Naive B cell (primary cell): ENCODE data around the gene LCE1E. TPM values are rescaled to one million over a fixed set of nuclear protein-coding genes. Genes with fewer than 3 reads are reported as not detected.

Experiments
- ATAC-seq, 2 donors: fragments of 150-1000 bp; cut with Tn5 transposase; 2 replicates each; pipeline ENCODE4 v1.10.0; 2021; ENCODE audit warnings: low read depth in 2 of 2, mild to moderate bottlenecking in 2 of 2, moderate library complexity in 2 of 2
- DNase-seq: peaks from one replicate; pipeline ENCODE4 v3.0.0; 2022
- H3K27ac Mint-ChIP-seq, 6 donors: one replicate each; pipeline ENCODE4 v1.8.0; 2020 to 2022; ENCODE audit warnings: mild to moderate bottlenecking in 6 of 6, mixed read lengths in 6 of 6, moderate library complexity in 5 of 6, inconsistent platforms in 2 of 6
- H3K27me3 Mint-ChIP-seq, 3 donors: one replicate each; pipeline ENCODE4 v1.8.0; 2021 to 2022; ENCODE audit warnings: mixed read lengths in 3 of 3, mild to moderate bottlenecking in 1 of 3
- H3K36me3 Mint-ChIP-seq, 2 donors: one replicate each; pipeline ENCODE4 v1.8.0; 2020 to 2022; ENCODE audit warnings: mixed read lengths in 2 of 2, inconsistent platforms in 1 of 2, mild to moderate bottlenecking in 1 of 2
- H3K4me1 Mint-ChIP-seq, 3 donors: one replicate each; pipeline ENCODE4 v1.8.0; 2020 to 2022; ENCODE audit warnings: mixed read lengths in 3 of 3, inconsistent platforms in 1 of 3, mild to moderate bottlenecking in 1 of 3, moderate library complexity in 1 of 3
- H3K4me3 Mint-ChIP-seq, 8 donors: one replicate each; pipeline ENCODE4 v1.8.0; 2020 to 2022; ENCODE audit warnings: mild to moderate bottlenecking in 8 of 8, mixed read lengths in 8 of 8, moderate library complexity in 8 of 8, inconsistent platforms in 2 of 8
- H3K9me3 Mint-ChIP-seq, 7 donors: one replicate each; pipeline ENCODE4 v1.8.0; 2020 to 2022; ENCODE audit warnings: mixed read lengths in 7 of 7, mild to moderate bottlenecking in 5 of 7, inconsistent platforms in 2 of 7, moderate library complexity in 1 of 7
- polyA plus RNA-seq, 6 donors: library from polyadenylated mRNA; unstranded; fragments of 300-500 nt; fragmentation: Illumina TruSeq; gene quantifications; one replicate each; pipeline ENCODE4 v1.2.3, GENCODE V29; 2021; ENCODE audit warnings: low read depth in 6 of 6

The LCE1E gene
- polyA plus RNA-seq, 6 donors from 2014 or later: not detected

- Mint-ChIP-seq H3K9me3 (no peaks in the 10 kb centered on the region), H3K4me3 (no peak overlapping the region), H3K27me3 (peaks cover 21 to 42% (median 40%) of the 10 kb centered on the region in 3 donors), H3K4me1 (no peaks in the 10 kb centered on the region), H3K36me3 (no peaks in the 10 kb centered on the region), H3K27ac (no peak overlapping the region)
- DNase-seq (no peak), ATAC-seq (no peak)
Observed at GRCh38 chr1:152759453-152760173, 26.4 kb upstream of the LCE1E start.

GRCh38 chr1:152760551-152761190 is 25.4 kb upstream of the LCE1E start:
- DNase-seq (no peak), ATAC-seq (no peak)
- Mint-ChIP-seq H3K27me3 (peaks cover 20 to 45% (median 34%) of the 10 kb centered on the region in 3 donors), H3K27ac (peak overlapping the region in 2 of 6 donors; percentile 60 to 81), H3K4me3 (no peak overlapping the region), H3K9me3 (no peaks in the 10 kb centered on the region), H3K4me1 (no peaks in the 10 kb centered on the region), H3K36me3 (no peaks in the 10 kb centered on the region)

DNA sequence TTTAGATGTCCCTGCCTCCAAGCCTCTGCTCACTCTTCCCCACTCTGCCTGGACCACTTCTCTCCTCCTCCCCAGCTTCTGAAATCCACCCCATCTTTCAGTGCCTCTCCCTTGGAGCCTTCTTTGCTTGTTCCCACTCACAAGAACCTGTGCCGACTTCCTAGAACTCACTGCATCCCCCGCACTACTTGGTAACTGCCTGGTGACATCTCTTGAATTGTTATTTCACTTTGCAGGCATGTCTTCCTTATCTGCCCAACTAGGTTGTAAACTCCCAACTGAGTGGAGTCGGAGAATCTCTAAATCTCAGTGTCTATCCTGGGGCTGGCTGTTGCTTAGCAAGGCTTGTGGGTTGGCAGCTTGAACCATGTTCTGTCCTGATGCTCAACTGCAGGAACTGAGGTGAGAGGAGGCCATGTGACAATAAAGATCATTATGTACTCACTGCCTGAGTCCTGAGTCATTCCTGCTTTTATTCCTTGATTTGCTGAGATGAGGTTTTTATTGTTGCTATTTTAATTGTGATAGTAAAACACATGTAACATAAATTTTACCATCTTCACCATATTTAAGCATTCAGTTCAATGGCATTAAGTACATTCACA is 24.3 kb upstream of the LCE1E start:
- Mint-ChIP-seq H3K4me3 (peak overlapping the region in 1 of 8 donors; percentile 0), H3K27ac (peak overlapping the region in 2 of 6 donors; percentile 40 to 81), H3K27me3 (peaks cover 25 to 45% (median 26%) of the 10 kb centered on the region in 3 donors), H3K4me1 (no peaks in the 10 kb centered on the region), H3K9me3 (no peaks in the 10 kb centered on the region), H3K36me3 (no peaks in the 10 kb centered on the region)
- DNase-seq: no peak
- no peak for ATAC-seq

GRCh38 chr1:152768847-152769533 is 17.1 kb upstream of the LCE1E start:
- Mint-ChIP-seq H3K4me1 (no peaks in the 10 kb centered on the region), H3K4me3 (peak overlapping the region in 1 of 8 donors; percentile 42), H3K36me3 (no peaks in the 10 kb centered on the region), H3K27ac (no peak overlapping the region), H3K27me3 (peaks cover 10 to 30% (median 25%) of the 10 kb centered on the region in 3 donors), H3K9me3 (peaks cover 0 to 8% (median 5%) of the 10 kb centered on the region in 7 donors)
- DNase-seq (no peak), ATAC-seq (no peak)

- no peak for ATAC-seq
- peak overlapping the region in 2 of 6 donors; percentile 8 to 50 for H3K27ac Mint-ChIP-seq
- H3K36me3 Mint-ChIP-seq: no peaks in the 10 kb centered on the region
- peaks cover 19 to 38% (median 24%) of the 10 kb centered on the region in 3 donors for H3K27me3 Mint-ChIP-seq
- DNase-seq: no peak
- H3K9me3 Mint-ChIP-seq: peaks cover 0 to 11% (median 7%) of the 10 kb centered on the region in 7 donors
- H3K4me1 Mint-ChIP-seq: no peaks in the 10 kb centered on the region
- H3K4me3 Mint-ChIP-seq: no peak overlapping the region
Observed at GRCh38 chr1:152770411-152770810, 15.6 kb upstream of the LCE1E start.

DNA sequence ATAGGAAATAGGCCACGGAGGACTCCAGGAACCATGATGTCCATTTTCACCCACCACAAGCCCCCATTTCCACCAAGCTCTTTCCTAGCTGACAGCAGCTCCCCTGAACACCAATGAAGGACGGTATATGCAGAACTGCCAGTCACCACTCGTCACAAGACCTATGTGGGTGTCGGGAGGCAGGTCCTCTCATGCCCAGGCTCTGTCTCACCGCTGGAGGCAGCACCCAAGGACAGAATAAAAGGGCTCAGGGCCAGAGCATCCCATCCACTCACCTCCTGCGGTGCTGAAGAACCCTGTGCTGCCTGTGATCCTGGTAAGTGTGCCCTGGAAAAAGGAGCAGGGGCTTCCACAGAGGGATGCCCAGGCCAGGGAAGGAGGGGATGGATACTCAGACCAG is 11.2 kb upstream of the LCE1E start, which contains the start of gene LCE1F:
Gene LCE1F, plus strand, starts transcription at position 266 of the 400 bp plus-strand sequence. CDS start 1,232 bp downstream, outside the sequence.
- DNase-seq (no peak), ATAC-seq (no peak)
- Mint-ChIP-seq H3K9me3 (peaks cover 0 to 14% (median 7%) of the 10 kb centered on the region in 7 donors), H3K4me3 (no peak within 1 kb of the TSS), H3K4me1 (no peaks in the 10 kb centered on the region), H3K27ac (no peak within 1 kb of the TSS), H3K36me3 (no peaks in the 10 kb centered on the region), H3K27me3 (peaks cover 26 to 44% (median 44%) of the 10 kb centered on the region in 3 donors)

DNA sequence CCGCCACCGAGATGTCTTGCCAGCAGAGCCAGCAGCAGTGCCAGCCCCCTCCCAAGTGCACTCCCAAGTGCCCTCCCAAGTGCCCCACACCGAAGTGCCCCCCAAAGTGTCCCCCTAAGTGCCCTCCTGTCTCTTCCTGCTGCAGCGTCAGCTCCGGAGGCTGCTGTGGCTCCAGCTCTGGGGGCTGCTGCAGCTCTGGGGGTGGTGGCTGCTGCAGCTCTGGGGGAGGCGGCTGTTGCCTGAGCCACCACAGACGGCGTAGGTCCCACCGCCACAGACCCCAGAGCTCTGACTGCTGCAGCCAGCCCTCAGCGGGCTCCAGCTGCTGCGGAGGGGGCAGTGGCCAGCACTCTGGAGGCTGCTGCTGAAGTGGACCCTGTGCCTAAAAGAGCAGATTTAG is 9.7 kb upstream of the LCE1E start:
- Mint-ChIP-seq H3K4me3 (no peak overlapping the region), H3K36me3 (no peaks in the 10 kb centered on the region), H3K27me3 (peaks cover 22 to 44% (median 39%) of the 10 kb centered on the region in 3 donors)

DNA sequence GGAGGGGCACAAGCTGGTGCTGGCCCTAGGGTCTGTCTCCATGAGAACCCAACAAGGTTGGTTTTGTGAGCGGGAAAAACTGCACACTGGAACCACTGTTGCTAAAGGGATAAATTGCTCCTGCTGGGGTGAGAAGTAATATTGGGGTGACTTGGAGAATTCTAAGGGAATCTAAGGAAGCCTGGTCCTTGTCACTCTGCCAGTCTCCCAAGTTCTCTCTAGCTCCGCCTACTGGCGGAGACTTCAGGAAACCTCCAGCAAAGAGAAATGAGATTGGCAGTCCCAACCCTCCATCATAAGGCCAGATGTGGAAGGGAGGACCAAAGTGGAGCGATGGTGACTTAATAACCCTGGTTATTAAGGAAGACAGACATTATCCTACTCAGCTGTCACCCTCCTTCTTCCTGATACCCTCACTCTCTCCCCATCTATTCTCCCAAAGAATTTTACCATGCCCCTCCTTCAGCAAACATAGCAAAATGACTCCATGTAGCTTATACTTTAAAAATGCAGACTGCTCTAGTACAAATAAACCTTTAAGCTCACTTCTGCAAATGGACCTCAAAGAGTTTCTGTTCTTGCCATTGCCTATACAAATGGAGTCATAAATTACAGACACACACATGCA is 8.4 kb upstream of the LCE1E start:
- Mint-ChIP-seq H3K4me1 (no peaks in the 10 kb centered on the region), H3K36me3 (no peaks in the 10 kb centered on the region), H3K27ac (no peak overlapping the region), H3K4me3 (no peak overlapping the region), H3K27me3 (peaks cover 24 to 44% (median 39%) of the 10 kb centered on the region in 3 donors), H3K9me3 (peaks cover 0 to 9% (median 3%) of the 10 kb centered on the region in 7 donors)
- DNase-seq (no peak), ATAC-seq (no peak)

More for the DNA sequence above, 9.7 kb upstream of the LCE1E start:
- H3K9me3 Mint-ChIP-seq: peaks cover 0 to 14% (median 6%) of the 10 kb centered on the region in 7 donors
- no peaks in the 10 kb centered on the region for H3K4me1 Mint-ChIP-seq
- ATAC-seq (no peak), DNase-seq (no peak)
- H3K27ac Mint-ChIP-seq: no peak overlapping the region

- no peaks in the 10 kb centered on the region for H3K36me3 Mint-ChIP-seq
- no peak overlapping the region for H3K27ac Mint-ChIP-seq
- peaks cover 38 to 52% (median 49%) of the 10 kb centered on the region in 3 donors for H3K27me3 Mint-ChIP-seq
- ATAC-seq: no peak
- DNase-seq: no peak
- H3K4me3 Mint-ChIP-seq: no peak overlapping the region
- H3K4me1 Mint-ChIP-seq: no peaks in the 10 kb centered on the region
- peaks cover 0 to 1% (median 0%) of the 10 kb centered on the region in 7 donors for H3K9me3 Mint-ChIP-seq
Observed at GRCh38 chr1:152783095-152783494, 3.0 kb upstream of the LCE1E start.

DNA sequence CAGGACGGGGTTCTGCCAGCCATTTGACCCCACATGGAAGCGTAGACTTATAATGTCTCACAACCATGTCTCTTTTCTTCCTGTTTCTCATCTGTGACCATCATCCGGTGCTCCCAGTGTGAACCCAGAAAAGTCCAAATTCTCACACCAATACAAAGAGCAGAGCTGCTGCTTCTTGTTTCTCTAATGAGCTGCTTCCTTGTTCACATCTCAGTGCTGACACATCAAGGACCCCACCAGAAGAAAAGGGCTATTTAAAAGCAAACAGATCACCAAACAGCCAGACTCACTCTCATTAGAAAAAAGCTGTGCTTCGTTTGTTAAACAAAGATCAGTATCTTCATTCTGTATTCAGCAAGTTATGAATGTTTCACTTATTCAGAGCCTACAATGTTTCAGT is 9.6 kb downstream of the LCE1E start:
- peaks cover 6 to 12% (median 8%) of the 10 kb centered on the region in 3 donors for H3K27me3 Mint-ChIP-seq
- no peaks in the 10 kb centered on the region for H3K4me1 Mint-ChIP-seq
- H3K27ac Mint-ChIP-seq: no peak overlapping the region
- no peaks in the 10 kb centered on the region for H3K36me3 Mint-ChIP-seq
- ATAC-seq (no peak), DNase-seq (no peak)
- peaks cover 0 to 11% (median 0%) of the 10 kb centered on the region in 7 donors for H3K9me3 Mint-ChIP-seq
- H3K4me3 Mint-ChIP-seq: no peak overlapping the region

GRCh38 chr1:152796421-152796820 is 10.4 kb downstream of the LCE1E start, which contains the start of gene LCE1D:
Gene LCE1D, plus strand, starts transcription at chr1:152796721. Its CDS starts 1,074 bp downstream, at chr1:152797795.
- Mint-ChIP-seq H3K4me1 (no peaks in the 10 kb centered on the region), H3K9me3 (peaks cover 0 to 11% (median 0%) of the 10 kb centered on the region in 7 donors), H3K27ac (no peak within 1 kb of the TSS), H3K36me3 (no peaks in the 10 kb centered on the region), H3K4me3 (no peak within 1 kb of the TSS), H3K27me3 (peaks cover 9 to 14% (median 14%) of the 10 kb centered on the region in 3 donors)
- no peak for DNase-seq
- ATAC-seq: no peak

GRCh38 chr1:152801333-152801732 is 15.3 kb downstream of the LCE1E start:
- Mint-ChIP-seq H3K4me3 (no peak overlapping the region), H3K9me3 (peaks cover 0 to 11% (median 0%) of the 10 kb centered on the region in 7 donors), H3K4me1 (no peaks in the 10 kb centered on the region), H3K27me3 (peaks cover 28 to 37% (median 30%) of the 10 kb centered on the region in 3 donors), H3K27ac (no peak overlapping the region), H3K36me3 (no peaks in the 10 kb centered on the region)
- DNase-seq (no peak), ATAC-seq (no peak)
